PFSK-1 (cell line): ENCODE measurements around the gene INPP5F.

Experiments used
- FOXP2 ChIP-seq: optimal IDR thresholded peaks from 2 replicates; pipeline ENCODE3; 2011; ENCODE audit warnings: borderline replicate concordance, control low read depth, inconsistent platforms; ENCODE audit not compliant: insufficient read depth; ENCODE audit errors: extremely low read length, extremely low read depth
- POLR2AphosphoS5 ChIP-seq: IDR thresholded peaks from 2 replicates; pipeline ENCODE4 v1.6.1; 2012; ENCODE audit warnings: low read depth, mild to moderate bottlenecking, control low read depth, low read length, moderate library complexity
- REST ChIP-seq, 2 experiments: IDR thresholded peaks; 2 replicates each; pipeline versions ENCODE4 v1.6.1 to v1.8.0; 2011 to 2012; ENCODE audit warnings: low read depth in 2 of 2, low read length in 2 of 2, control low read depth in 1 of 2, inconsistent platforms in 1 of 2, mild to moderate bottlenecking in 1 of 2, moderate library complexity in 1 of 2; ENCODE audit not compliant: insufficient read depth in 1 of 2
- SIN3A ChIP-seq: IDR thresholded peaks from 2 replicates; pipeline ENCODE4 v1.6.1; 2012; ENCODE audit warnings: mild to moderate bottlenecking, low read length, moderate library complexity, borderline replicate concordance; ENCODE audit not compliant: insufficient read depth
- TAF1 ChIP-seq: IDR thresholded peaks from 2 replicates; pipeline ENCODE4 v1.6.1; 2012; ENCODE audit warnings: low read length, control low read depth, borderline replicate concordance; ENCODE audit not compliant: insufficient read depth

Gene INPP5F

DNA sequence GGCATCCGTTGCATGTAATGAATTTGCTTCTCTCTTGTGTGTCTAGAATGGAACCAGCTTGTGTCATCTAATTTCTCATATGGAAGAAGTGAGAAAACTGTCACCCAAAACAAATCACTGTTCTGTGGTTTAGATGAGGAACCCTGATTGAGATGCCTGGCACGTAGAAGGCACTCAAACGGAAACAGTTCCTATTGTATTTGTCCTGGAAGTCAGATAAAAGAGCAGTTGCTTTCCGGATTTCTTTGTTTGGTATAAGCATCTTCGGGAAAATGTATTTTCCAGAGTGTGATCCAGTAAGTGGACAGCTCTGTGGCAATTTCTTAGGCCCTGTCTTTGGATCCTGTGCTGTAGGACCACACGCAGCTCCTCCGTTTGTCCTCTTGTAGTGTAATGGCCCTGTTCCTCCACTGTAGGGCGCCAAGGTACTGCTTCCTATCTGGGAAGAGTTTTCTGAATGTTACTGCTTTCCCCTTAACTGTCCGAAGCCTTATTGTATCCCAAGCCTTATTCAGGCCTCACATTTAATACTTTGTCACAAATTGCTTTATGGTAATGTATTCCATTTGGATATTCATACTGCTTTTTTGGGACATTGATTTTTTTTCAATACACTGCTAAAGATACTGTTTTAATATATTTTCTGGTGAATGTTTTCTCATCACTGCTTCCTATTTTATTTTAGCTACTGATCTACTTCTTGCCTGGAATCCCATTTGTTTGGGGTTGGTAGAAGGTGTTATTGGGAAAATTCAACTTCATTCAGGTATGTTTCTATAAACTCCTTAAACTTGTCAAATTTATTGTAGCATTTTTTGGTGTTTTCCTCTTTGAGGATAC is 24.8 kb downstream of the INPP5F start:
- TF ChIP-seq TAF1, result no peak

- TF ChIP-seq POLR2AphosphoS5, result no peak
- TF ChIP-seq SIN3A, result no peak
- TF ChIP-seq REST (IDR thresholded peaks at IDR 0.05; ENCODE audit: insufficient read depth in 1 of 2, low read depth in 2 of 2, low read length in 2 of 2), result no peak
- TF ChIP-seq FOXP2, result no peak
- no peak for TF ChIP-seq TAF1
These were observed 27.5 kb downstream of the INPP5F start for GRCh38 chr10:119753309-119753708.

DNA sequence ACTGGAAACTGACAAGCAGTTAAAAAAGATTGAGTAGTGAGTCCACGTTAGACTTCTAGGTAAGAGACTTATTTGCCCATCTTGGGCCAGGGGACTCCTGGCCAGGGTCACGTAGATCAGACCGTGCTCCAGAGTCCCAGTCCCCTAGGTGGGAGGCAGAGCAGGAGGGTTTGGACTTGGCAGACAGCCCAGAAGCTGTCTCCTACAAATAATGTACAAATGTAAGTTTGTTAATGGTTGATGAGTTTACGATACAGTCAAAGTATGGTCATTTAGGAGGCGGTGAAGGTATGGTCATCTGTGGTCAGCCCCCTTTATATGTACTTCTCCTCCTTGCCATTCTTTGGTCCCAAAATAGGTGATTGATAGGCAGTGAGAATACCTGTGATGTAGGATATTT is 28.2 kb downstream of the INPP5F start:
- TF ChIP-seq POLR2AphosphoS5 (no peak), FOXP2 (no peak), REST (IDR thresholded peaks at IDR 0.05; ENCODE audit: insufficient read depth in 1 of 2, low read depth in 2 of 2, low read length in 2 of 2) (no peak), TAF1 (no peak), SIN3A (no peak)

DNA sequence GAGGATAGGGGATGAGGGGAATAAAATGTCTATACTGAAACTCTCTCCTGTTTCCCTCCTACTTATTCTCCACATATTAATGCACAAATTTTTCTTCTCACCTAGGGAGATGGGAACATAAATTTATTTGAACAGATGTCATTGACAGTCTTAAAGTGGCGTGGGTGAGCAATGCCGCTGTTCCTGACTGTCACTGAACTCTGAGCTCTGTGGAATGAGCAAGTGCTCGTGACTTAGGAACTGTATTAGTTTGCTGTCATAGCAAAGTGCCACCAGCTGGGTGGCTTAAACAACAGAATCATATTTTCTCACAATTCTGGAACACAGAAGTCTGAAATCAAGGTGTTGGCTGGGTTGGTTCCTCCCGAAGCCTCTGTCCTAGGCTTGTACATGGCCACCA is 29.1 kb downstream of the INPP5F start:
- TF ChIP-seq FOXP2 (no peak), POLR2AphosphoS5 (no peak), TAF1 (no peak), REST (IDR thresholded peaks at IDR 0.05; ENCODE audit: insufficient read depth in 1 of 2, low read depth in 2 of 2, low read length in 2 of 2) (no peak), SIN3A (no peak)

DNA sequence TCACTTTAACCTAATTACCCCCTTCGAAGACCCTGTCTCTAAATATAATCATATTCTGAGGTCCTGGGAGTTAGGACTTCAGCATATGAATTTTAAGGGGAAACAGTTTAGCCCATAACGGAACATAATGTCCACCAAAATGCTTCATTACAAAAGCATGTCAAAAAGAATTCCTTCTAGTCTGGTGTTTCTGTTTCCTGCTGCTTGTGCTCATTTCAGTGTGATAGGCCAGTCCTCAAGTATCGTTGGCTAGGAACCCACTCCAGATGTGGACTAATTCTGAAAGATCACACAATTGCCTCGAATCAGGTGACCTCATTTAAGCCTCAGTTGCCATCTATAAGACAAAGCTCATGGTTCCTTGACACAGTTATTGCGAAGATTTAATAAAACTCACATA is 29.6 kb downstream of the INPP5F start:
- TF ChIP-seq TAF1 (no peak), POLR2AphosphoS5 (no peak), FOXP2 (no peak), SIN3A (no peak), REST (IDR thresholded peaks at IDR 0.05; ENCODE audit: insufficient read depth in 1 of 2, low read depth in 2 of 2, low read length in 2 of 2) (no peak)
